Measurements from ENCODE around the gene CNGA3. TPM values are rescaled to one million over a fixed set of nuclear protein-coding genes. Genes with fewer than 3 reads are reported as not detected.

CNGA3 gene
- total and polyA plus RNA-seq, 3 experiments from 2014 or later, result not detected

DNA sequence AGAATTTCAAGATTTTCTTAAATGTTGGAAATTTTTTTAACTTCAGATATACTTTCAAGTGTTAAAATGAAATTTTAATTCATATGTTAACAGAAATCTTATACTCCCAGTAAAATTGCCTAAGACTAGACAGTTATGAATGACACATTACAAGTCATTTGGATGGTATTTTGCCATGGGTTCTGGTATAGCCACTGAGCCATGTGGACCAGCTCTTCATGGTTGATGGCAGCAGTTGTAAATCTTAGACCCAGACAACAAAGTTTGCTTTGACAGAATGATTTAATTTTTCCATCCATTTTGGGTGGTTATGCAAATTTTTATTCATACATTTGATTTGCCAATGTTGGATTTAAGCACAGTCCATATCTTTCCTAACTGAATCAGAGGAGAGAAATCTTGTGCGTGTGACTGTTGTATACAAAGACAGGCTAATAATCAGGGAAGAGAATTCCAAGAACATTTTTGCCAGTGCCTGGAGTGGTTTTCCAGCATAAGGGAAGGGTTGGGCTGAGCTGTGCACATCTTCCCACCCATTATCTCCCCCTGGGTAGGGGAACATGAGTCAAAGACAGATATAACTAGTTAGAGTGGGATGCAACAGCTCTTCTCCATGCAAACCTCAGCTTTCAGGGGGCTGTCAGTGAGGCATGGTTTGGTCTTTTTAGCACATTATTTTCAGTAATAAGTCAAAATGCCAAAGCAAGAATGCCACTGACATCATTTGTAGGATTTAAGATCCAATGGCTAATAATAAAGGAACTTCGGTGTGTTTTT, 70.3 kb downstream of the CNGA3 start:
- Mint-ChIP-seq H3K27me3 (peaks cover 0 to 6% of the 10 kb centered on the region in 2 donors), H3K9me3 (peaks cover 0 to 6% (median 4%) of the 10 kb centered on the region in 5 donors), H3K36me3 (peaks cover 0 to 3% (median 0%) of the 10 kb centered on the region in 3 donors), H3K27ac (no peak overlapping the region), H3K4me1 (peaks cover 6 to 8% (median 6%) of the 10 kb centered on the region in 3 donors), H3K4me3 (no peak overlapping the region)
- Histone ChIP-seq H3K4me1 (ENCODE audit: insufficient read depth, low read length) (no peaks in the 10 kb centered on the region), H3K27me3 (ENCODE audit: insufficient read depth, low read length, poor library complexity, severe bottlenecking) (no peaks in the 10 kb centered on the region), H3K4me3 (ENCODE audit: low read length) (no peak overlapping the region), H3K27ac (ENCODE audit: low read depth, low read length) (no peak overlapping the region), H3K9me3 (ENCODE audit: low read length) (no peaks in the 10 kb centered on the region), H3K36me3 (ENCODE audit: insufficient read depth, low read length) (no peaks in the 10 kb centered on the region)
- ChIA-PET CTCF (interaction anchor here (0.7 to 1.7 kb wide), 4 partner anchors 65 to 101 kb away, joined by 3 to 5 read pairs (median 3); no protein-coding TSS in a partner anchor), POLR2A (no interaction called here)
- DNase-seq, result no peak

DNA sequence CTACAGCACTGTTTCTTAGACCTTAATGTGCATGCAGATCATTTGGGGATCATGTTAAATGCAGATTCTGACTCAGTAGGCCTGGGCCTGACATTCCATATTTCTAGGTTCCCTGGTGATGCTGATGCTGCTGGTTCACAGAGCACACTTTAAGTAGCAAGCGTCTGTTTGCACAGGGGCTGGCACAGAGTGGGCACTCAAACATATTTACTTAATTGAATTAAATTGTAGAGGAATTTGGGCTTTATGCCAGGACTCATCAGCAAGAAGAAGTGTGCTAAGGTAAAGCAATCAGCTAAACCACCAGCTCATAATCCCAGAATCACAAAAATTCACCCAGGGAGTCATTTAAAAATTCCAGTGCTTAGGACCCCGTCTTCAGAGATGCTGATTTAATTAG, 73.3 kb downstream of the CNGA3 start:
- no peak overlapping the region for H3K27ac ChIP-seq (ENCODE audit: low read depth, low read length)
- CTCF ChIA-PET, result no interaction called here
- Mint-ChIP-seq H3K4me3 (no peak overlapping the region), H3K9me3 (peaks cover 9 to 14% (median 11%) of the 10 kb centered on the region in 5 donors), H3K36me3 (peaks cover 0 to 7% (median 0%) of the 10 kb centered on the region in 3 donors), H3K27ac (no peak overlapping the region), H3K4me1 (peaks cover 0 to under 1% (median 0%) of the 10 kb centered on the region in 3 donors), H3K27me3 (peaks cover 0 to 3% of the 10 kb centered on the region in 2 donors)
- H3K36me3 ChIP-seq (ENCODE audit: insufficient read depth, low read length), result no peaks in the 10 kb centered on the region
- DNase-seq, result no peak
- no peaks in the 10 kb centered on the region for H3K4me1 ChIP-seq (ENCODE audit: insufficient read depth, low read length)
- H3K4me3 ChIP-seq (ENCODE audit: low read length), result no peak overlapping the region
- POLR2A ChIA-PET, result no interaction called here
- no peaks in the 10 kb centered on the region for H3K9me3 ChIP-seq (ENCODE audit: low read length)
- H3K27me3 ChIP-seq (ENCODE audit: insufficient read depth, low read length, poor library complexity, severe bottlenecking), result no peaks in the 10 kb centered on the region

DNA sequence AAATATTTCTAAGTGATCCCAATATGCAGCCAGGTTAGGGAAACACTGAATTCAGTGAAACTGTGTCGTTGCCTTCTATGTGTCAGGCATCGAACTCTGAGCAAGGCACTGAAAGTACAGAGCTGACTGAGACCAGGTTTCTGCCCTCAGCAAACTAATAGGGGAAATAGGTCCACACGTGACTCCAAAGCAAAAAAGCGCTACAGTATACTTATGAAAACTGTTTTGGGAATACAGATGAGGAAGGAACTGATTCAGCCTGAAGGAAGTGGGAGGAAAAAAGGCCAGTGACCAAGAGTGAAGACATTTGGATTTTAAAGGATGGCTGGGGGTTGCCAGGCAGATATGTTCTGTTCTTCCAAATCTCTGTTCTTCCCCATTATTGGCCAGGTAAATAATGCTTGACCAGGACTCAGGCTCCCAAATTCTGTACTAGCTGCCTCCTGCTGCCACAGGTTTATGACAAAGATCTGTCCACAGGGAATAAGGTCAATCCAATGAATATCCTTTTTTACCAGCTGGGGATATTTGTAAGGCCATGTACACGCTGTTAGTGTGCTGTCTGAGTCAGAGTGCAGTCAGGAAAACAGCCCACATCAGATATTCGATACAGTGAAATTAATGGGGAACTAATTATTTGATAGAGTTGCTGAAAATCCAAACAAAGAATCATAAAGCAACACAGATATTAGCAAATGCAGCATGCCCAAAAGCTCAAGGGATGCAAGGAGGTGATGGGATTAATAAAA, 73.9 kb downstream of the CNGA3 start:
- H3K27ac ChIP-seq (ENCODE audit: low read depth, low read length), result no peak overlapping the region
- Mint-ChIP-seq H3K36me3 (peaks cover 0 to 7% (median 0%) of the 10 kb centered on the region in 3 donors), H3K4me3 (no peak overlapping the region), H3K27me3 (peaks cover 0 to 1% of the 10 kb centered on the region in 2 donors), H3K4me1 (no peaks in the 10 kb centered on the region), H3K27ac (peak overlapping the region in 1 of 8 donors; percentile 10), H3K9me3 (peaks cover 9 to 14% (median 11%) of the 10 kb centered on the region in 5 donors)
- no peaks in the 10 kb centered on the region for H3K9me3 ChIP-seq (ENCODE audit: low read length)
- CTCF ChIA-PET, result no interaction called here
- POLR2A ChIA-PET, result no interaction called here
- H3K27me3 ChIP-seq (ENCODE audit: insufficient read depth, low read length, poor library complexity, severe bottlenecking), result no peaks in the 10 kb centered on the region
- no peak overlapping the region for H3K4me3 ChIP-seq (ENCODE audit: low read length)
- no peaks in the 10 kb centered on the region for H3K36me3 ChIP-seq (ENCODE audit: insufficient read depth, low read length)
- no peak for DNase-seq
- H3K4me1 ChIP-seq (ENCODE audit: insufficient read depth, low read length), result no peaks in the 10 kb centered on the region

DNA sequence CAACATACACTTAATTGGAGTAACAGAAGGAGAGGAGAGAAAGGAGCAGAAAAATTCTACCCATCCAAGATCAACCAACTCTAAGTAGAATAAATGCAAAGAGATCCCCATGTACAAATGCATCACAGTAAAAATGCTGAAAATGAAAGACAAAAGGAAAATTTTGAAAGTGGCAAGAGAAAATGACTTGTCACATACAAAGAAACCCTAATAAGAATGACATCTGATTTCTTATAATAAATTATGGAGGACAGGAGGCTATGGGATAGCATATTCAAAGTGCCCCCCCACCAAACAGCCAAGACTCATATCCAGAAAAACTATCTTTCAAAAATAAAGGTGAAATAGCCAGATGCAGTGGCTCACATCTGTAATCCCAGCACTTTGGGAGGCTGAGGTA, 76.2 kb downstream of the CNGA3 start:
- H3K4me3 ChIP-seq (ENCODE audit: low read length), result no peak overlapping the region
- Mint-ChIP-seq H3K27me3 (peaks cover 0 to 1% of the 10 kb centered on the region in 2 donors), H3K4me1 (no peaks in the 10 kb centered on the region), H3K36me3 (peaks cover 0 to 7% (median 0%) of the 10 kb centered on the region in 3 donors), H3K4me3 (no peak overlapping the region), H3K27ac (no peak overlapping the region), H3K9me3 (peaks cover 9 to 14% (median 11%) of the 10 kb centered on the region in 5 donors)
- H3K27me3 ChIP-seq (ENCODE audit: insufficient read depth, low read length, poor library complexity, severe bottlenecking), result no peaks in the 10 kb centered on the region
- no peaks in the 10 kb centered on the region for H3K9me3 ChIP-seq (ENCODE audit: low read length)
- no peaks in the 10 kb centered on the region for H3K36me3 ChIP-seq (ENCODE audit: insufficient read depth, low read length)
- no peaks in the 10 kb centered on the region for H3K4me1 ChIP-seq (ENCODE audit: insufficient read depth, low read length)
- ChIA-PET CTCF (no interaction called here), POLR2A (no interaction called here)
- no peak overlapping the region for H3K27ac ChIP-seq (ENCODE audit: low read depth, low read length)
- DNase-seq, result no peak

DNA sequence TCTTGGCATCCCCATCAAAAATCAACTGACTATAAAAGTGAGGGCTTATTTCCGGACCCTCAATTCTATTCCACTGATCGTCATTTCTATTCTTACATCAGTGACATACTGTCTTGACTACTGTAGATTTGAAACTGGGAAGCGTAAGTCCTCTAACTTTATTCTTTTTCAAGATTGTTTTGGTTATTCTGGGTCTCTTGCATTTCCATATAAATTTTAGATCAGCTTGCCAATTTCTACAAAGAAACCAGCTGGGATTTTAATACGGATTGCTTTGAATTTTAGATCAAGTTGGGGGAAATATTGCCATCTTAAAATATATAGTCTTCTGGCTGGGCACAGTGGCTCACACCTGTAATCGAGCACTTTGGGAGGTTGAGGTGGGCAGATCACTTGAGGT, 80.5 kb downstream of the CNGA3 start:
- no peak overlapping the region for H3K4me3 Mint-ChIP-seq
- Histone ChIP-seq H3K27me3 (ENCODE audit: insufficient read depth, low read length, poor library complexity, severe bottlenecking) (no peaks in the 10 kb centered on the region), H3K27ac (ENCODE audit: low read depth, low read length) (no peak overlapping the region), H3K4me1 (ENCODE audit: insufficient read depth, low read length) (no peaks in the 10 kb centered on the region), H3K4me3 (ENCODE audit: low read length) (no peak overlapping the region), H3K9me3 (ENCODE audit: low read length) (no peaks in the 10 kb centered on the region), H3K36me3 (ENCODE audit: insufficient read depth, low read length) (no peaks in the 10 kb centered on the region)
- H3K27me3 Mint-ChIP-seq, result peaks cover 0 to 2% of the 10 kb centered on the region in 2 donors
- no peak for DNase-seq
- H3K36me3 Mint-ChIP-seq, result peaks cover 0 to 7% (median 2%) of the 10 kb centered on the region in 3 donors
- ChIA-PET POLR2A (no interaction called here), CTCF (no interaction called here)
- H3K9me3 Mint-ChIP-seq, result peaks cover 7 to 8% (median 8%) of the 10 kb centered on the region in 5 donors
- H3K27ac Mint-ChIP-seq, result no peak overlapping the region
- no peaks in the 10 kb centered on the region for H3K4me1 Mint-ChIP-seq

DNA sequence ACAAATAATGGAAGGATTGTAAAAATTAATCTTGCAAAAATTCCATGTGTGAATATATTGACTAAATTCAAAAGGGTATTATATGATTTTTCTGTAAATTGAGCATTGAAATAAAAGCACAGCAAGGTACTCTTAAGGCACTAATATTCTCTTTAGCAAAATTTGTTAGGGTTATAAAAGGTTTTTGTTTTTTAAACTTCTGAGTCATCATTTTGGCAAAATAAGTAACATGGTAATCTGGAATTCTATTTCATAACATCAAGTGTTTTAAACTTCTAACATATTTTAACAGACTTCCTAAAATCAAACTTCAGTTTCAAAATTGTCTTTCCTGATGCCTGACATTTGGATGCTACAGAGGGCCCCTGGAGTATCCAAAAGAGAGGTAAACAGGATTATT, 85.9 kb downstream of the CNGA3 start:
- H3K27me3 ChIP-seq (ENCODE audit: insufficient read depth, low read length, poor library complexity, severe bottlenecking), result no peaks in the 10 kb centered on the region
- H3K27ac ChIP-seq (ENCODE audit: low read depth, low read length), result no peak overlapping the region
- Mint-ChIP-seq H3K36me3 (peaks cover 0 to 10% (median 5%) of the 10 kb centered on the region in 3 donors), H3K27me3 (peaks cover 0 to 5% of the 10 kb centered on the region in 2 donors), H3K9me3 (peaks cover 2 to 7% (median 4%) of the 10 kb centered on the region in 5 donors), H3K4me1 (peaks cover 0 to 2% (median 0%) of the 10 kb centered on the region in 3 donors), H3K4me3 (no peak overlapping the region), H3K27ac (no peak overlapping the region)
- DNase-seq, result no peak
- ChIA-PET POLR2A (no interaction called here), CTCF (no interaction called here)
- H3K4me1 ChIP-seq (ENCODE audit: insufficient read depth, low read length), result no peaks in the 10 kb centered on the region
- no peaks in the 10 kb centered on the region for H3K9me3 ChIP-seq (ENCODE audit: low read length)
- no peak overlapping the region for H3K4me3 ChIP-seq (ENCODE audit: low read length)
- no peaks in the 10 kb centered on the region for H3K36me3 ChIP-seq (ENCODE audit: insufficient read depth, low read length)

DNA sequence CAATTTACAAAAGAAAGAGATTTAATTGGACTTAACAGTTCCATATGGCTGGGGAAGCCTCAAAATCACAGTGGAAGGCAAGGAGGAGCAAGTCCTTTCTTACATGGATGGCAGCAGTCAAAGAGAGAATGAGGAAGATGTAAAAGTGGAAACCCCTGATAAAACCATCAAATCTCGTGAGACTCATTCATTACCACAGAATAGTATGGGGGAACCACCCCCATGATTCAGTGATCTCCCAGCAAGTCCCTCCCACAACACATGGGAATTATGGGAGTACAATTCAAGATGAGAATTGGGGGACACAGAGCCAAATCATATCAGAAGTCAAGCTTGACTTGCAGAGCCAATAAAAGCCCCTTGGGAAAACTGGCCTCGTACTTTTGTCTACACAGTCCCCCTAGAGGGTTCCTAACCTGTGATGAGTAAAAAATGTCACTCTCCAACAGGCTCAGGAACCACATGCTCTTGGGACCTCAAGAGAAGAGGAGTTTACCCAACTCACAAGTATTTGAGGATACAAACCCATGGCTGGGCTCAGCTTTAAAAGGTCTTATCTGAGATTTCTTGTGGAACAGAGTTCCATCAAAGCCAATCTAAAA, 87.2 kb downstream of the CNGA3 start:
- Mint-ChIP-seq H3K27ac (no peak overlapping the region), H3K9me3 (peaks cover 5 to 13% (median 11%) of the 10 kb centered on the region in 5 donors), H3K4me3 (no peak overlapping the region), H3K4me1 (peaks cover under 1 to 4% (median 2%) of the 10 kb centered on the region in 3 donors), H3K36me3 (peaks cover 0 to 13% (median 5%) of the 10 kb centered on the region in 3 donors), H3K27me3 (peaks cover 0 to 5% of the 10 kb centered on the region in 2 donors)
- DNase-seq, result no peak
- Histone ChIP-seq H3K4me1 (ENCODE audit: insufficient read depth, low read length) (no peaks in the 10 kb centered on the region), H3K9me3 (ENCODE audit: low read length) (no peaks in the 10 kb centered on the region), H3K27ac (ENCODE audit: low read depth, low read length) (no peak overlapping the region), H3K4me3 (ENCODE audit: low read length) (no peak overlapping the region), H3K36me3 (ENCODE audit: insufficient read depth, low read length) (no peaks in the 10 kb centered on the region), H3K27me3 (ENCODE audit: insufficient read depth, low read length, poor library complexity, severe bottlenecking) (no peaks in the 10 kb centered on the region)
- POLR2A ChIA-PET, result no interaction called here
- CTCF ChIA-PET, result no interaction called here

DNA sequence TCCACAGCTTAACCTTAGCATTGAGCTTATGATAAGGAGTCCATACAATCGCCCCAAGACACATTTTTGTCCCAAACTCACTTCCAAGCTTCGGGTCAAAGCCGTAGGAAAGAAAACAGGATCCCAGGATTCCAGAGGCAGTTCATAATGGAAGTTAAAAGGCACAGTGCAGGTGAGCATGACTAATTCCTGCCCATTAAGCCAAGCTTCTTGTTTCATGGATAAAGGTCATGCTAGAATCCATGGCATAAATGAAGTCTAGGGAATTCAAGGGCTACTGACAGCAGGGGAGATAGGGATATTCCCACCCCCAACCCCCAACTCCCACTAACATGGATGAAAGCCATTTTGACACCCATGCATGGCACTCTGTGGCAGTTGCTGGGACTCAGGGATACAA, 88.2 kb downstream of the CNGA3 start:
- Mint-ChIP-seq H3K9me3 (peaks cover 15 to 22% (median 21%) of the 10 kb centered on the region in 5 donors), H3K4me3 (no peak overlapping the region), H3K27me3 (peaks cover 0 to 5% of the 10 kb centered on the region in 2 donors), H3K27ac (no peak overlapping the region), H3K4me1 (peaks cover 8 to 10% (median 10%) of the 10 kb centered on the region in 3 donors), H3K36me3 (peaks cover 2 to 21% (median 5%) of the 10 kb centered on the region in 3 donors)
- no peaks in the 10 kb centered on the region for H3K27me3 ChIP-seq (ENCODE audit: insufficient read depth, low read length, poor library complexity, severe bottlenecking)
- no peak for DNase-seq
- H3K36me3 ChIP-seq (ENCODE audit: insufficient read depth, low read length), result no peaks in the 10 kb centered on the region
- ChIA-PET CTCF (no interaction called here), POLR2A (no interaction called here)
- H3K4me1 ChIP-seq (ENCODE audit: insufficient read depth, low read length), result no peaks in the 10 kb centered on the region
- no peak overlapping the region for H3K27ac ChIP-seq (ENCODE audit: low read depth, low read length)
- H3K4me3 ChIP-seq (ENCODE audit: low read length), result no peak overlapping the region
- H3K9me3 ChIP-seq (ENCODE audit: low read length), result no peaks in the 10 kb centered on the region

Data from CD8-positive, alpha-beta memory T cell (primary cell).